Right ventricle myocardium inferior (tissue), 1 donor: Measurements from ENCODE around the gene HIVEP3. TPM values are rescaled to one million over a fixed set of nuclear protein-coding genes. Genes with fewer than 3 reads are reported as not detected.

ENCODE experiments used
- ATAC-seq: fragments of 200-7000 bp; cut with Tn5 transposase; one replicate; pipeline ENCODE4 v1.9.1; 2020; ENCODE audit warnings: mild to moderate bottlenecking, moderate library complexity
- DNase-seq: peaks from one replicate; pipeline ENCODE4 v3.0.0; 2021; ENCODE audit errors: missing footprints
- intact Hi-C: fragments of 100-400 bp; cut with DNase I; formaldehyde crosslinking; loops from one replicate; pipeline ENCODE4 v1.11.0; 2022
- total RNA-seq: library from RNA; stranded (reverse); fragmentation: NEBNext Ultra II Directional; extraction: Animal tissue kit (Norgen Biotek cat#: 25700); gene quantifications from one replicate; pipeline ENCODE4 v1.2.1, GENCODE V29; 2021
- donor health status: DM: no; HTN: yes; CAD: no; lungs with severe emphysema.

Gene HIVEP3
- total RNA-seq, 1 donor from 2014 or later = 6.5 TPM

DNA sequence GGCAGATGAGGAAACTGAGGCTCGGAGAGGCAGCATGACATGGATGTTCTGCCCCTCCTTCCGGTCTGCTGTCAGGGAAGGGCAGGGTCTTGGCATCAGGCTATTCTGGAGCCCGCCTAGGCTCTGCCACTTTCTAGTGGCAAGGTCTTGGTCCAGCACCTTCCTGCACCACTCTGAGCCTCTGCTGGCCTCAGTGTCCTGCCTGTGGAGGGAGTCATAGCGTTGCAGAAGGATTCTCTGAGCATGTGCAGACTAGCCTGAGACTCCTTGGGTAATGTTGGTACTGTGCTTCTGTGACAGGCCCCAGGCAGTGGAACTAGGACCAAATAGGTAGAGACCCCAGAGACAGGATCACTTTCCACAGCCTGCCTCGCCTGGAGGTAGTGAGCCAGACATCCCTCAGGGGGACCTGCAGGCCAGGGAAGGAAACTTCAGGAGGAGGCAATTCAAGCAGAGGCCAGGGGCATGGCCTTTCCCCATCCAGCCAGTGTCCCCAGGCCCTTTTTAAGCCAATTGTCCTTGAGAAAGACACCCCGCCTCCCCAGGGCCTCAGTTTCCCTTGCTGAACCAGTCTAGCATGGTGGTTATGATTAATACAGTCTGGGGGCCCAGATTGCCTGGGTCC is 444.9 kb downstream of the HIVEP3 start:
- ATAC-seq = no peak
- DNase-seq = peak; percentile 16
- intact Hi-C loops = loop anchor here (2.0 kb wide), 1 partner anchor 17 kb away; no protein-coding TSS in a partner anchor

DNA sequence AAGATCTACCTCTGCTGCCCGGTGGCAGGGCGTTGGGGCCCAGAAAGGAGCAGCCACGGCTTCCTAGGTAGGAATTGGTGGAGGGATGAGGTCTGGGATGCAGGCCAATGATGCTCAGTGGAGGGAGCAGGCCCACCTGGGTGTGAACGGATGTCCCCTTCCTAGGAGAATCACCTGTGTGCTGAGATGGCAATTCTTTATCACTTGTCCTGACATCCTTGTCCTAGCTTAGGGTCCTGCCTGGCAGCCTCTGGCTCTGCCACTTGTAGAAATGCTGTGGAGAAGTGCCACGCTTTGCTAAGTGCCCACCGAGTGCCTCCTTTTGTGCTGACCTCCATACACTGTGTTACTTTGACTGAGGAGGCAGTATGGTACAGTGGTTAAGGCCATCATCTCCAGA is 447.1 kb downstream of the HIVEP3 start:
- ATAC-seq = no peak

DNA sequence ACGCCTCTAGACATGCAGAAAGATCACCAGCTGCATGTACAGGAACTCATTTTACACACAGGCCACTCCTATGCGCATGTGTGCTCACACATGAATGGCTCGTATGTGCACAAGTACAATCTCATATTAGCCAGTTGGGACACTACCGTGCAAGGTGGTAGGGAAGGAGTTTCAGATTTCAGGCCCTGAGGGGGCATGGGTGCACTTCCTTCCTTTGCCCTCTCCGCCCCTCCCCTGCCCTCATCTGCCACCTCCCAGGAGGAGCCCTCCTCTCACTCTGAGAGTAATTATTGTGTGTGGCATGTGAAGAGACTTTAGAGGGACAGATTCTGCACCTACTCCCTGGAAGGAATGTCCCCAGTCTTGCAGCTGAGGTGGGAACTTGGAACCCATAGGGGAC is 449.0 kb downstream of the HIVEP3 start:
- ATAC-seq = no peak
- no peak for DNase-seq
- intact Hi-C loops = no loop called here

More for the DNA sequence above, 447.1 kb downstream of the HIVEP3 start:
- intact Hi-C loops = no loop called here
- DNase-seq = peak; percentile 16

DNA sequence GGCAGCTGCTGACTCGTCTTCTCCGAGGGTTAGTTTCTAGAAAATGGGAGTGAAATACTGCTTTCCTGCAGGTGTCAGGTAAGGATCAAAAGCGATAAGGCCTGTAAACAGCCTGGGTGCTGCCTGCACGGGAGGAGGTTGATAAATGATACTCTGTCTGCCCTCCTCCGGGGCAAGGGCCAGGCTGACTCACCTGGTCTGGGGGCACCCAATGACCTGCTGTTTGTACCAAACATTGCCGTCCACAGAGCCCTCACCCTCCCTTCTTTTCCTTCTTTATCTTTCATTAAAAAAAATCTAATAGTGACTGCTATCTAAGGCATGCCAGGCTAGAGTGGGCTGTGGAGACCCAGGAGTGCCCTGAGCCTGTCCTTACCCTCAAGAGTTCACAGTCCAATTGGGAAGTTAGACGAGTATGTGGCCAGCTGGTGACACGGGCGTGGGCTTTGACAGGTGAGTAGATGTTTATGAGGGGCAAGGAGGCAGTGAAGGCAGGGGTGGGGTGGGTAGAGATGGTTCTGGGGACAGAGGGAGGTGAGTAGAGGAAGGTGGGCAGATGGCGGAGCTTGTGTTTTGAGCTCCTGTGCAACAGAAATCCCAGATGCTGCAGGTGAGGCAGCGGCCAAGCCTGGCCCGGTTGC is 450.5 kb downstream of the HIVEP3 start:
- intact Hi-C loops = no loop called here
- DNase-seq (no peak), ATAC-seq (no peak)

DNA sequence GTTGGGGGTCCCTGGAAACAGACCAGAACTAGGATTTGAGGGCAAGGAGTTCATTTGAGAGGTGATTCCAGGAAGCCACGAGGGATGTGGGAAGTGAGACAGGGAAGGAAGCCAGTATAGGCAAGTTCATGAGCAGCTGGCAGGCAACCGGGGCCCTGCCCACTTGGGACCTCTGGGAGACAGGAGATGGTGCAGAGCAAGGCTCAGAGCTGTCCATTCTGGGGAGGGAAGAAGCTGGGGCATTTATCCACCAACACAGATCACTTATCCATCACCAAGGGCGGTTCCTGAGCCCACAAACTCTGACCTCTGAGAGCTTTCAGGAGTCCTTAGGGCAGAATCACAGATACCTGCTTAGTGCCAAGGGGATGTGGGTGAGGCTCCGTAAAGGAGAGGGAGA is 451.0 kb downstream of the HIVEP3 start:
- ATAC-seq = no peak
- intact Hi-C loops = no loop called here
- no peak for DNase-seq

DNA sequence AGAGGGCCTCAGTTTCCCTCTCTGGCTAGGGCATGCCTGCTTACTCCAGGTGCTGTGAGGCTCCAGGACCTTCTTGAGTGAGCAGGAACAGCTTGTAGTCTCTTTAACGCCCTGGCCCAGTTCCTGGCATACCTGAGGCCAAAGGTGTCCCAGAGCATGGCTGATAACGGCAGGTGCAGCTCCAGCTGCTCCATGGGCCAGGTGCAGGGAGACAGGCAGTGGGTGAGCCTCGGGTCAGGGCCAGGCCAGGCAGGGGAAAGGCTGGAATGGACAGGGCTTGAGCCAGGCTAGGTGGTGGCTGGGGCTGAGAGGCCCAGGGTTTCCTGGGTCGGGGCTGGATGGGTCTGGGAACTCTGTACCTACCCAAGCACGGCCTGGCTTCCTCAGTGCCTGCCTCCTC is 452.6 kb downstream of the HIVEP3 start:
- ATAC-seq = no peak
- DNase-seq = no peak
- intact Hi-C loops = no loop called here

DNA sequence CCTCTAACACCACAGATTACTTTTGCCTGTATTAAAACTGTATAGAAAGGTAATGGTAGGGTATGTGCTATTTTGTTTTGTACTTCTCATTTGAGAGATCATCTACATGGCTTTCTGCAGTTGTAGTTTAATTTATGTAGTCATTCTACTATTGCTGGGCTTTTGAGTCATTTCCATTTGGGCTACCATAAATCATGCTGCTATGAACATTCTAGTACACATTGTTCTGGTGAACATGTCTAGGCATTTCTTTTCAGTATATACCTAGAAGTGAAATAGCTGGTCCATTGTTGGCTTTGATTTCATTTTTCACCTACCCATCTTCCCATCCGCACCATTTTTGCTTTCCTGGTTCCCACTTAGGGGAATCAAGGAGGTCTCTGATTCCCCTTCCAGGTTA is 453.0 kb downstream of the HIVEP3 start:
- no peak for ATAC-seq
- DNase-seq = no peak
- intact Hi-C loops = no loop called here

DNA sequence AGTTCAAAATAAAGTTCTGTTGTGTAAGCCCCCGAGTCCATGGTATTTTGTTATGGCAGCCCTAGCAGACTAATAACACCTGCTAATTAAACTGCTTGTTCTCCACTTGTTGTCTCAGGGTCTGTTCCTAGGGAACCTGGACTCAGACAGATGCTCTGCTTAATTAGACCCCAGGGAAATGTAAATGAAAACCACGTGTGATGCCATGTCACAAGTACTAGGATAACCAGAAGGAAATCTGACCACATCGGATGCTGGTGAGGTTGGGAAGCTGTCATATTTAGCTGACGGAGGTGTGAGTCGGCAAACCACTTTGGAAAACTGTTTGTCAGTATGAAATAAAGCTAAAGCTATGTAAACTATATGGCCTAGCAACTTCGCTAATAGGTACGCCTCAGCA is 453.8 kb downstream of the HIVEP3 start:
- ATAC-seq (no peak), DNase-seq (no peak)
- intact Hi-C loops = no loop called here

DNA sequence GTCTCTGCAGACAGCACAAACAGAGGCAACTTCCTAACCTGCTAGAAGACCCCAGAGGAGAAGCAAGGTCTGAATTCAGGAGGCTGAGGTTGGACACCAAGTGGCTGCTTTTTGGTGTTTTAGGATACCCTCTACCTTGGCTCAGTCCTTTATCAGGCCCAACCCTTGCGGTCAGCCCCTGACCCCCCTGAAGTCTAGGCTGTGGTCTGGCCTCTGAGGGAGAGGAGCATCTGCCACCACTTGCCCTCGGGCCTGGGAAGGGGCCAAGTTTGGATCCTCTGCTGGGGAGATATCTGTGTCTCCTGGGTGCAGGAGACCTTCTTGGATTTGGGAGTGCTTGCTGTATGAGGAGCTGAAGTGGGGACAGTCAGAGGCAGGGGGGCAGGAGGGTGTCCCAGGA is 455.2 kb downstream of the HIVEP3 start:
- no peak for DNase-seq
- ATAC-seq = no peak
- intact Hi-C loops = no loop called here

DNA sequence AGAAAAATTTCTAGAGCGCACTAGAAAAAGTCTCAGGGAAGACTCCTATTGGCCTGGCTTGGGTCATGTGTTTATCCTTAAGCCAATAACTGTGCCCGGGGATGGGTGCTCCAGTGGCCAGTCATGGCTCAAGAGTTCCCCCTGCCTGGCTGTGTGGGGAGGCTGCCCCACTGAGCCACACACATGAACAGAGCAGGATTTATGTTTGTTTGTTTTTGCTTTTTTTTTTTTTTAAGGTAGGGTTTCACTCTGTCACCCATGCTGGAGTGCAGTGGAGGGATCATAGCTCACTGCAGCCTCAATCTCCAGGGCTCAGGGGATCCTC is 456.1 kb downstream of the HIVEP3 start:
- ATAC-seq (no peak), DNase-seq (no peak)
- intact Hi-C loops = no loop called here

DNA sequence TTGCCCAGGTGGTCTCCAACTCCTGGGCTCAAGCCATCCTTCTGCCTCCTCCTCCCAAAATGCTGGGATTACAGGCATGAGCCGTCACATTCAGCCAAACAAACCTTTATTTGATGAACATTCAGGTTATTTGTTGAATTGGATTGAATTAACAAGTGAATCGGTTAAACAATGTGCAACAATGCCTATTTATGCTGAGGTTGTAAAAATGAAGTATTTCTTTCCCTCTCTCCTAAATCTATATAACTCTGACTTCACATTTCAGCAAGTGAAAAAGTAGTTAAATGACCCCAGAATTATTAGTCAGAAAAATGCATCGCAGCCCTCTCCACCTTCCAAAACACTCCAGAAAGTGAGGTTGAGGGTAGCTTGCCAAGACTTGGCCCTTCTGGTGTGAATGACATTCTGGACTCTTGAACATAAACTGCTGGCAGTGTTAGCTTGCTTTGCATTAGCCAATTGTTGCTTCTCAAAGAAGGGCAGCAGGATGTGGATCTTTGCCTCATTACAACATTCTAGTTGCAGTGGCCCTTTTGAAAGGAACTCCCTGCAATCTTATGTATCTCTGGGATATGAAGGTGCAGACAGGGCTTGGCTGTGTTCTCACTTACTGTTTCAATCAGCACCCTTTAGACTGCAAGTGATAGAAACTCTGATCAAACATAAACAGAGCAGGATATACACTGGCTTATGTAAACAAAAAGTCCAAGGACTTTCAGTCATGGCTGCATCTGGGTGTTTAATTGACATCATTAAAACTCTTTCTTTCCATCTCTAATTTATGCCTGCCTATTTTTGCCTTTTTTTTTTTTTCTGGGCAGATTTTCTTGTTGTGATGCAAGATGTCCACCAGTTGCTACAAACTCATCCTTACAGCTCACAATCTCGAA is 456.7 kb downstream of the HIVEP3 start:
- ATAC-seq = no peak
- intact Hi-C loops = no loop called here
- no peak for DNase-seq

DNA sequence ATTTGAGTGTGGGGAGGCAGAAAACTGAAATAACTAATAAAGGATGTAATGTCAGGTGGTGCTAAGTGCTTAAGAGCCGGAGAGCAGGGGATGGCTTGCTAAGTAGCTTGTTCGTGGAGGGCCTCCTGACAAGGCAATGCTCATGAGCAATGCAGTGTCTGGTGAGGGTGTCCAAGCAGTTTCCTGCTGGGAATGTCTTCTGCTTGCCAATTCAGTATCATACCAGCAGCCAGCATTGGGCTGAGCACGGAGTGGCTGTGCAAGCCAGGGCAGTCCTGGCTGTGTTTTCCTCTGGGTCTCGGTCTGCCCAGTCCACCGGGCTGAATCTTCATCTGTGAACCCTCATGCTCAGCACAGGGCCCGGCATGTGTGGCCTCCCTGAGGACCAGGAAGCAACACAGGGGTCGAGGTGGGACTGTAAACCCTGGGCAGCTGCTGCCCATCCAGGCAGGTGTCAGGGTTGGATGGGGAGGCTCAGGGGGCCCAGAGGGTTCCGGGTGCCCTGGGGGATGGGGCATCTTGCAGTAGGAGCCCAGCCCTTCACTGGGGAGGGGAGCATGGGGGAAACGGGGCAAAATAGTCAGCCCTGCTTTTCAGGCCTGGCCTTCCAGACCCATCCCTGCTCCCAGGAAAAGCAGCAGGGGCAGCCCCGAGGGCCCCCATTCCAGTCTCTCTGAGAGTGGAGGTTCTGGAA is 461.7 kb downstream of the HIVEP3 start:
- ATAC-seq = peak; percentile 50
- intact Hi-C loops = loop anchor here (2.0 kb wide), 1 partner anchor 18 kb away; no protein-coding TSS in a partner anchor
- DNase-seq = no peak

Other genes starting within 250 kb of the HIVEP3 start
- not detected for gene GUCA2B, start 234.5 kb upstream of the HIVEP3 start, total RNA-seq
- gene GUCA2A, start 245.8 kb upstream of the HIVEP3 start, total RNA-seq = not detected